Stimulated activated CD4-positive, alpha-beta T cell treated with anti-CD3 and anti-CD28 coated beads, Interleukin-1b, Interleukin-23, amount 100 ng/mL, for 1 hour (primary cell): ENCODE data around the gene LAMB4.
"Not testable (repeated sequence)": the region's sequence is repeated elsewhere in the genome, so short reads cannot be mapped to it uniquely, and the experiment has no call there.

Source experiments
- DNase-seq, 2 donors: peaks; one replicate each; pipeline ENCODE4 v3.0.0-alpha.2; 2020; ENCODE audit warnings: low read depth in 2 of 2

Gene LAMB4

GRCh38 chr7:108049962-108050361 is 80.2 kb downstream of the LAMB4 start:
- no peak for DNase-seq

GRCh38 chr7:108048422-108048821 is 81.7 kb downstream of the LAMB4 start:
- DNase-seq: no peak

GRCh38 chr7:108046952-108047506 is 83.1 kb downstream of the LAMB4 start:
- no peak for DNase-seq

- DNase-seq: no peak
Measured at GRCh38 chr7:108045669-108046068, 84.5 kb downstream of the LAMB4 start.

- DNase-seq: no peak
Measured at GRCh38 chr7:108045154-108045553, 85.0 kb downstream of the LAMB4 start.

- no peak for DNase-seq
Measured at GRCh38 chr7:108044345-108044744, 85.8 kb downstream of the LAMB4 start.

GRCh38 chr7:108038986-108039385 is 91.2 kb downstream of the LAMB4 start:
- no peak for DNase-seq

- DNase-seq: no peak
Measured at GRCh38 chr7:108037741-108038140, 92.4 kb downstream of the LAMB4 start.

- DNase-seq: no peak
Measured at GRCh38 chr7:108037140-108037539, 93.0 kb downstream of the LAMB4 start.

- DNase-seq: no peak
Measured at GRCh38 chr7:108034586-108034985, 95.6 kb downstream of the LAMB4 start.

GRCh38 chr7:108033776-108034497 is 96.2 kb downstream of the LAMB4 start:
- no peak for DNase-seq

GRCh38 chr7:108033309-108033708 is 96.9 kb downstream of the LAMB4 start:
- DNase-seq: not testable (repeated sequence)

GRCh38 chr7:108030516-108030915 is 99.6 kb downstream of the LAMB4 start:
- DNase-seq: no peak

GRCh38 chr7:108029034-108029433 is 101.1 kb downstream of the LAMB4 start:
- no peak for DNase-seq

- DNase-seq: no peak
Measured at GRCh38 chr7:108028111-108028510, 102.0 kb downstream of the LAMB4 start.

GRCh38 chr7:108027239-108027638 is 102.9 kb downstream of the LAMB4 start:
- DNase-seq: no peak

GRCh38 chr7:108026647-108027046 is 103.5 kb downstream of the LAMB4 start:
- no peak for DNase-seq

- no peak for DNase-seq
Measured at GRCh38 chr7:108026116-108026515, 104.0 kb downstream of the LAMB4 start.

GRCh38 chr7:108024538-108024937 is 105.6 kb downstream of the LAMB4 start:
- DNase-seq: no peak

- DNase-seq: no peak
Measured at GRCh38 chr7:108020585-108020984, 109.6 kb downstream of the LAMB4 start.

- no peak for DNase-seq
Measured at GRCh38 chr7:108018668-108019067, 111.5 kb downstream of the LAMB4 start.

- DNase-seq: no peak
Measured at GRCh38 chr7:108017776-108018151, 112.4 kb downstream of the LAMB4 start.

GRCh38 chr7:108016841-108017775 is 113.1 kb downstream of the LAMB4 start:
- no peak for DNase-seq
